Measurements from ENCODE around the gene NAV2.

The NAV2 gene

DNA sequence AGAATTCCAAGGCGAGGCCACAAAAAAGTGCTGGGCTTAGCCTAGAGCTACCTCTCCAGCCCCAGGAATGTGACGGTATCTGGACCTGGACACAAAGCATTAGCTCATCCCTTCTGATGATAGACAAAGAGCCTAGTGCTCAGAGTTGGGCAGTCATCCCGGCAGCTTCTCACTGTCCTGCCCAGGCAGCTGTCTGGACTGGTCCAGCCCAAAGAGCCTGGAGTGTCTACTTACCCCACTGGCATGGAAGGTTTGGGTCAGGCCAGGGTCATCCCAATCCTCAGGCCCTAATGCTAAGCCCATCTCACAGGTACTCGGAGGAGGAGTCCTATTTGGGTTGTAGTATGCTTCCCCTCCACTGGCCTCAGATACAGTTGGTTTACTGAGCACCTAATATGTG lies 31.0 kb downstream of the NAV2 start:
- no peak overlapping the region for H3K4me3 ChIP-seq (ENCODE audit: low read length)
- TF ChIP-seq, protein P1, sequence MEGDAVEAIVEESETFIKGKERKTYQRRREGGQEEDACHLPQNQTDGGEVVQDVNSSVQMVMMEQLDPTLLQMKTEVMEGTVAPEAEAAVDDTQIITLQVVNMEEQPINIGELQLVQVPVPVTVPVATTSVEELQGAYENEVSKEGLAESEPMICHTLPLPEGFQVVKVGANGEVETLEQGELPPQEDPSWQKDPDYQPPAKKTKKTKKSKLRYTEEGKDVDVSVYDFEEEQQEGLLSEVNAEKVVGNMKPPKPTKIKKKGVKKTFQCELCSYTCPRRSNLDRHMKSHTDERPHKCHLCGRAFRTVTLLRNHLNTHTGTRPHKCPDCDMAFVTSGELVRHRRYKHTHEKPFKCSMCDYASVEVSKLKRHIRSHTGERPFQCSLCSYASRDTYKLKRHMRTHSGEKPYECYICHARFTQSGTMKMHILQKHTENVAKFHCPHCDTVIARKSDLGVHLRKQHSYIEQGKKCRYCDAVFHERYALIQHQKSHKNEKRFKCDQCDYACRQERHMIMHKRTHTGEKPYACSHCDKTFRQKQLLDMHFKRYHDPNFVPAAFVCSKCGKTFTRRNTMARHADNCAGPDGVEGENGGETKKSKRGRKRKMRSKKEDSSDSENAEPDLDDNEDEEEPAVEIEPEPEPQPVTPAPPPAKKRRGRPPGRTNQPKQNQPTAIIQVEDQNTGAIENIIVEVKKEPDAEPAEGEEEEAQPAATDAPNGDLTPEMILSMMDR (conservative IDR thresholded peaks at IDR 0.05; ENCODE audit: low read depth, low read length) = no peak
- DNase-seq (ENCODE audit: low read depth) = no peak

DNA sequence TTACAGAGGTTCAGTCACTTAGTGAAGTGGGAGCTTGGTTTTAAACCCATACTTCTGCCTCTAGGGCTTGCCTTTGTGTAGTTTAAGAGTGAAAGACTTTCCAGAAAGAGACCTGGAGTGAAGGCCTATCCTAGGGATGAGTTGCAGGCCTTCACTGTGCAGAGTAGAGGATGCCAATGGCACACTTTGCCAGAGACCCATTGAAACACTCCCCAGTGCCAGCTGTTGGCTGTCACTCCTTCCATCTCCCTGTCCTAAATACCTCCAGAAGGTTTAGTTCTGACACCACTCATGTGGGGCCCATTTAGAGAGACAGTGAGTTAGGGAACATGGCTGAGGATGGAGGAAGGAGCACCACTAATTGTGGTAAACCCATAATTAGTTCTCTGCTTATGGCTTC lies 31.5 kb downstream of the NAV2 start:
- TF ChIP-seq, protein P1 (conservative IDR thresholded peaks at IDR 0.05; ENCODE audit: low read depth, low read length) = no peak
- DNase-seq (ENCODE audit: low read depth) = no peak
- H3K4me3 ChIP-seq (ENCODE audit: low read length) = no peak overlapping the region

DNA sequence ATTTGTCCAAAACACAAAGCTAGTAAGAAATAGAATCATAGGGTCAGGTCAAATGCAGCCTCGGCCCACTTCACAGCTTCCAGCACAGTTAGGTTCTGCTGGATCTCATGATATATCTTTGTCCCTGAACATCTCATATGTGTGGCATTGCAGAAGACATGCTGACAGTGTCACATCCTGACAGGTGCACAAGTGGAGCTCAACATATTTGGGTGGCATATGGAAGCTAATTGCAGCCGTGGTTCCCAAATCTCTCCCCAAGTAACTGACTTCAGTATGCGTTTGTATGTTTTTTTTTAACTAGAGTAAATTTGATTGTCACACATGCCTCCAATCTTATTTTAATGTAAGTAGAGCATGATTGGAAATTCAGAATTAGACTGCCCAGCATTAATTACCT lies 33.4 kb downstream of the NAV2 start:
- no peak for DNase-seq (ENCODE audit: low read depth)
- no peak overlapping the region for H3K4me3 ChIP-seq (ENCODE audit: low read length)
- TF ChIP-seq, protein P1 (conservative IDR thresholded peaks at IDR 0.05; ENCODE audit: low read depth, low read length) = no peak

DNA sequence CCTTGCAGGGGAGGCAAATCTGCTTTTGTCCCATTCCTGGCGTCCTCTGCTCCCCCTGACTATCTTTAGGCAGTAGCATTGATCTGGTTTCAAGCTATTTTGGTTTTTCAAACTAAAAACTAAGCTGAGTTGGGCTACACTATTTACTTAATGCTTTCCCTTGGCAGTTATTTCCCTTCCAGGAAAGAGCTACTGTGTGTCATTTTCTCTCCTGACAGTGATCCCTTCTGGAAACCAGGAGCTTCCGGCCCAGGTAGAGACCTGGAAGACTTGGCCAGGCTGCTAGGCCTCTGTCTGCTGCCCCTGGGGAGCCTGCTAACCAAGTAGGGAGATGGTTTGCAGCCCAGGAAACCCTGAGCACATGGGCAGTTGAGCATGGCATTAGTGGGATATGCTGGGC lies 35.0 kb downstream of the NAV2 start:
- H3K4me3 ChIP-seq (ENCODE audit: low read length) = no peak overlapping the region
- no peak for DNase-seq (ENCODE audit: low read depth)
- TF ChIP-seq, protein P1 (conservative IDR thresholded peaks at IDR 0.05; ENCODE audit: low read depth, low read length) = no peak

DNA sequence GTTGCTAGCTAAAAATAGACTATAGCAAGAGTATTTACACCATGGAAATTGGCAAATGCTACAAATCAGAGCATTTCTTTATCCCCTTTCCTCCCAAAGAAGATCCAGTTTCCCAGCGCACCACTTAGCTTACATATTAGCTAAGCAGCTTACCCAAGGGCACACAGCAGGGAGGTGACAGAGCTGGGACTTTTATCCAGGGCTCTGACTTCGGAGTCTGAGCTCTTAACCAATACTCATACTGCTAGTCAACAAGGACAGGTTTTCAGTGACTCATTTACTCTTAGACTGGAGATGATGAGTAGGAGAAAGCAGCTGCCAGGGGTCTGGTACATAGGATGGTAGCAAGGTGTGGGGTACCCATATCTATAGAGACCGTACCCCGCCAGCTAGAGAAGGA lies 38.4 kb downstream of the NAV2 start:
- no peak for DNase-seq (ENCODE audit: low read depth)
- TF ChIP-seq, protein P1 (conservative IDR thresholded peaks at IDR 0.05; ENCODE audit: low read depth, low read length) = no peak
- no peak overlapping the region for H3K4me3 ChIP-seq (ENCODE audit: low read length)

DNA sequence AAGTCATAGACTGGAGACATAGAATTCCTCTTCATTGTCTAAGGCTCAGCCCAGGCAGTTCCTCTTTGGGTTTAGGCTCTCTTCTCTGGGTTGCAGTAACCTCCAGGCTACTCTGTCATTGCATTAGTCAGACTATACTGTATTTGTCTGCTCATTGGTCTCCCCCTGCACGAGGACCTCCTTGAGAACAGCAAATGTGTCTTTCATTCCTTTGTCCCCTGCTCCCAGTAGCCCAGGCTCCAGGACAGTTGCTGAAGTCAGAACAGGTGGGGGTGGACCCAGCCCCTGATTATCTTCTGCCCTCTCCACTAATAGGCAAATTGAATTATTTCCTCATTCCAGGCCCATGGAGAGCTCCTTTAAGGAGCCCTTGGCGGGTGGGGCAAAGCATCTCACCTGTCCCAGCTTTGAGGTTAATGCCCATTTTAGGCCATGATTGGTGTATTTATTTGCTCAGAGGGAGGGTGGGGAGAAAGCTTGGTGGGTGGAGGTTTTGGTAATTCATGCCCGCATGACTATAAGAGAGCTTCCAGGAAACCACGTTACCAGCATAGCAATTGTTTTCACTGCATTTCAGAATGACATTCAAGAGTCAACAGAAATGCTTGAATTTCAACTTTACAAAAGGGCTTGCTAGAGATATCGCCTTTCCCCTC lies 40.9 kb downstream of the NAV2 start:
- no peak for DNase-seq (ENCODE audit: low read depth)
- H3K4me3 ChIP-seq (ENCODE audit: low read length) = no peak overlapping the region
- TF ChIP-seq, protein P1 (conservative IDR thresholded peaks at IDR 0.05; ENCODE audit: low read depth, low read length) = no peak

DNA sequence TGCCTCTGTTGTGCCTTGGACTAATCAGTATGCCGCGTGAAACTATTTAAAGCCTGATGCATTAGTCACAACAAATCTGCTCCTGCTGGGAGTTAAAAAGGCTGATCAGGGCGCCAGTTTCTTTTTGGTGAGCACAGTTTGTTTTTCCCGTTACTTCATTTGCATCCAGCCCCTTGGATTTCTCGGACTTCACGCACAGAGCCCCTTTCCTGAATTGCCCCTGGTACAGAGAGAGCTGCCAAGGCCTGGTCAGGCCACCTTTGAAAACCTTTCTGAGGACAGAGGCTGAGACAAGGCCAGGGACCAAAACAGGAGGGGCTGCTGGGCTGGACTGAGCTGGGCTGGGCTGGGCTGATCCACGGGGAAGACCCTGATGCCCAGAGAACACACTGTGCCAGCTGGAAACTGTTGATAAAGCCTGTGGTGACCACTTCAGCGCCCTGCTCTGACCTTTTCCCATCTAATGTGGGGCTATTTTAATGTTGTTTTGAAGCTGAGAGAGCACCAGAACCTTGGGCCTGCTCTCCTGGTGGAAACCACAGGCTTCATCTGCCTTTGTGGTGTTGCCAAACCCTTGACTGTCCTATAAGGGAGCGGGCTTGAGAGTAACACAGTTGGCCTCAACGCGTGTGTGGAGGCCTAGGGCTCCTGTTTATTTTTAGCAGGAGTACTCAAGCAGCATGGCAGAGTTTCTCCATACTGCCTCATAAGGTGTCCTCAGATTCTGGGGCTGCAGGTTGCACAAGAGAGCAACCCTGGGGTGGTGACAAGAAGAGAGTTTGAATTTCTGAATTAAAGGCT lies 44.2 kb downstream of the NAV2 start:
- TF ChIP-seq, protein P1 (conservative IDR thresholded peaks at IDR 0.05; ENCODE audit: low read depth, low read length) = no peak
- H3K4me3 ChIP-seq (ENCODE audit: low read length) = no peak overlapping the region
- peak; percentile 48 for DNase-seq (ENCODE audit: low read depth)
